GM19395 (cell line): ENCODE measurements around the gene SCAI.
"Not testable (repeated sequence)": the region's sequence is repeated elsewhere in the genome, so short reads cannot be mapped to it uniquely, and the experiment has no call there.

Experiments
- ATAC-seq: cut with Tn5 transposase; IDR thresholded peaks from one replicate; pipeline ENCODE4 v1.9.1; 2021; ENCODE audit warnings: mild to moderate bottlenecking, moderate library complexity; ENCODE audit not compliant: unreplicated experiment

The SCAI gene

DNA sequence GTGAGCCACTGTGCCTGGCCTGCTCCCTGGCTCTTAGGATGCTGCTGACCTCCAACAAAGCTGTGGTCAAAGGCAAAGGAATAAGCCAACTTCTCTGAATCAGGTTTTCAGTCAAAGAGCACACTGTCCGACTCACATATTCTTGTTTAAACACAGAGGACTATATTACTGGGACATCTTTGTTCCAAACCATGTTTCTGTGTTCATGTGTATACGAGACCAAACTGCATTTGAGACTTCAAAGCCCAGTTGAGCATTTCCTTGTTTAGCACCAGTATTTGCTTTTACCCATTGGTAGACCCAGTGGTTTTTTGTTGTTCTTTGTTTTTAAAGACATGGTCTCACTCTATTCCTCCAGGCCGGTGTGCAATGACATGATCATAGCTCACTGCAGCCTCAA lies 100.2 kb downstream of the SCAI start:
- no peak for ATAC-seq

DNA sequence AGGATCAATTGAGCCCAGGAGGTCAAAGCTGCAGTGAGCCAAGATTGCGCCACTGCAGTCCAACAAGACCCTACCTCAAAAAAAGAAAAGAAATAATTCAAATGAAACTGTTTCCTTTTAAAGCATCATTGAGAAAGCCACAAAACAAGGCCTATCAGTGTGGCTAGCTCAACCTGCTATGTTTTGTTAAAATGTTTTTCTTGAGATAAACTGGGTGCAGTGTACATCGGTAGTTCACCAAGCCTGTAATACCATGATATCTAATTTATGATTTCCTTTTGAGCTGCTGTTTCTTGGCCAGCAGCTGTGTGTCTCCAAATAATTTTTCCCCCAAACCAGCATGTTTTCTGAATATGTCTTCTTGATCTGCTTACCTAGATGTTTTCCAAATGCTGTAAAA lies 105.2 kb downstream of the SCAI start:
- no peak for ATAC-seq

GRCh38 chr9:125028041-125028440 lies 115.3 kb downstream of the SCAI start:
- ATAC-seq, result no peak

GRCh38 chr9:125024917-125025316 lies 118.4 kb downstream of the SCAI start:
- no peak for ATAC-seq

DNA sequence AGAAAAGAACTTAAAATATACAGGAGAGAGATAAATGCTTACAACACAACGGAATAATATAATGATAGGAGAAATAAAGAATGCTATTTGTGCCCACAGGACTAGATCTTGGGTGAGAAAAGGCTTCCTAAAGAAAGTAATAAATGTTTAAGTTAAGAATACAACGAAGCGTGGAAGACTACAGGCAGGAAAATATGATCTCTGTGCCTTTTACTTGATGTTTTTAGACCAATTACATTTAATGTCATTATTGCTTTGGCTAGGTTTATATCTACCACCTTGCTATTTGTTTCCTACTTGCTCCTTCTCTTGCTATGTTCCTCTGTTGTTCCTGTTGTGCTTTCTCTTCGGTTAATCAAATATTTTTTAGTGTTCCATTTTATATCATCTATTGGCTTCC lies 122.3 kb downstream of the SCAI start:
- no peak for ATAC-seq

GRCh38 chr9:125015655-125016054 lies 127.7 kb downstream of the SCAI start:
- ATAC-seq, result not testable (repeated sequence)

GRCh38 chr9:125012013-125012412 lies 131.3 kb downstream of the SCAI start:
- not testable (repeated sequence) for ATAC-seq

DNA sequence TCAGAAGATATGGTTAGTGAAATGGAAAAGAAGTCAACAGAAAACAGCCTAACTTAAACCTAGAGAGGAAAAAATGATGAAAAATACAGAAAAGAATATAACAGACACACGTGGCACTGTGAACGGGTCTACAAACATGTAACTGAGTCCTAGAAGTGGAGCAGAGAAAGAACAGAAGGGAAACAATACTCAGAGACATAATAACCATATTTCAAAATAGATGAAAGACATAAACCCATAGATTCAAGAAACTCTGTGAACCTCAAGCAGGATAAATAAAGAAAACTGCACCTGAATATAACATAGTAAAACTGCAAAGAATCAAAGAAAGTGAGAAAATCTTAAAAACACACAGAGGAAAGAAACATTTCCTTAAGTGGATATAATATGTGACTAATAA lies 134.7 kb downstream of the SCAI start:
- no peak for ATAC-seq

GRCh38 chr9:125003332-125003731 lies 140.0 kb downstream of the SCAI start:
- no peak for ATAC-seq

DNA sequence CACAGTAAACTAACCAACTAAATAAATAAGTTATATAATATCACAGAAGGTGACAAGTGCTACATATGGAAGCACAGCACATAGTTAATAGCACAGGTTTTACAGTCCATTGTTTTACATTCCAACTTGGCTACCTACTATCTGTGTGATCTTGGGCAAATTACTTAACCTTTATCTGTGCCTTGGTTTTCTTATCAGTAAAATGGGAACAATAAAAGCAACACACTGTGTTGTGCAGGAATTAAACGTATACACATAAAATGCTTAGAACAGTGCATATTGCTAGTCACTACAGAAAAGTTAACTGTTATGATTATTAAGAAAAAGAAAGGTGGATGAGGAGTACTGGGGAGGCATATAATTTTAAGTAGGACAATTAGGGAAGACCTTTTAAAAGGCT lies 159.6 kb downstream of the SCAI start:
- ATAC-seq, result no peak

GRCh38 chr9:124980431-124980830 lies 162.9 kb downstream of the SCAI start:
- no peak for ATAC-seq

DNA sequence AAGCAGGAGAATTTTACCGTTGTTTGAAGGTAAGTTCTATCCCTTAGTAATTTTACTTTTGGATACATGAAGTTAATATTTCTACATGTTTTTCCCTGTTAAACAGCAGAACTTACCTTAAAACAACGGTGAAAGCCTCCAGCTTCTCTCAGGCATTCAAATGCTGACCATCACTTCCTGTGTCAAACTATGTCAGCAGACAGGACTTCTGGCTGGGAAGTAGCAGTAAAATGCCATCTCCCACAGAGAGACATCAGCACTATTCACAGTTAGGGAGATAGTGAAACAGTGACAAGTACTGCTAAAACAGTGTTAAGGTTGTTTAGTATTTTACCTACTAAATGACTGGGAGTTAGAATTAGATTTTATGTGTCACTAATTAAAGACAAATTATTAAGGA lies 168.2 kb downstream of the SCAI start:
- ATAC-seq, result no peak

DNA sequence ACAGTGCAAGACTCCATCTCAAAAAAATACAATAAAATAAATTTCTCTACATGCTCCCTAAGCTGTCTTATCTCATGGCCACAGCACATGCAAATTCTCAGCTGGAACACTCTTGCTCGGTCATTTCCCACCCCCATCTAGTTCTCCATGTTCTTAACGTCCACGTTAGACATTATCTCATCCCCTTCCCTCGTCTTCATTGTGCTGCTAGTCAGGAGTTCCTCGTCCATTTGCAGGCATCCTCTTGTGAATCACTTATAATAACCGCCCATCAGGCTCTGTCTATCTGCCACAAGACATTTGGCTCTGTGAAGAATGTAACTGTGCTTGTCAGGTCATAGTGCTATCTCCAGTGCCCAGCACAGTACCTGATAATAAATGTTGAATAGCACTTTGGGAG lies 169.5 kb downstream of the SCAI start:
- no peak for ATAC-seq

- no peak for ATAC-seq
Measured at GRCh38 chr9:124972241-124972770, 171.0 kb downstream of the SCAI start.

GRCh38 chr9:124969401-124969800 lies 173.9 kb downstream of the SCAI start:
- ATAC-seq, result no peak

DNA sequence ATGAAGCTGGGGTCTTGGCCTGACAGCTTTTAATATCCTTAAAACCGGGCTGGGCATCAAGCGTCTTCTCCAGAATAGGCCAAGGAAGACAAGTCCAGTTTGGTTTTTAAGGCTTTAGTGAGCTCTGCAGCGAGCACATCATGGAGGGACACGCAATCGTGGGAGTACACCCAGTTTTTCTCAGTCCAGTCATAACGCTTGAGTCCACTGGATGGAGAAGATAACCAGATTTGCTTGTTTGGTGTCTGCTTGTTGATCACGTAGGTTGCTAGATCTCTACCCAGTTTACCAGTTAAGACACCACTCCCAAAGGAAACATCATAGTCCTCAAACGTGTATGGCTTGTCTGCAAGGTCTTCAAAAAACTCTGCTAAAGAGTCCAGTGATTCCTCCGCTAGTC lies 175.1 kb downstream of the SCAI start:
- no peak for ATAC-seq

- ATAC-seq, result not testable (repeated sequence)
Measured at GRCh38 chr9:124965775-124966568, 177.4 kb downstream of the SCAI start.

DNA sequence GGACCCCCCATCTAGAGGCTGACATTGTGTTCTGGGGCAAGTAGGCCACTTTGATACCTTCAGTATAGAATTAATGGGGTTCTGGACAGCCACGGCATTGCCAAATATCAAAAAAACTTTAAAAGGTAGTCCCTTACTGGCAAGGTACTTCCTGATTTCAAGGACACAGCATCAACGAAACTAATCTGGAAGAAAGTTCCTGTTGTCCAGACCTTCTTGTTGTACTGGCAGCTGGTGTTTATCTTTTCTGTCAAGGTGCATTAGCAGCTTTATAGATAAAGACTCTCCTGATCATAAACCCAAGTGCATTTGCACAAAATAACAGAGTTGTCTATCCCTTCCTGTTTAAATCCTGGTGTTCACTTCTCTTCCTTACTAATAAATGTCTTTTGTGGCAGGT lies 178.7 kb downstream of the SCAI start:
- no peak for ATAC-seq

DNA sequence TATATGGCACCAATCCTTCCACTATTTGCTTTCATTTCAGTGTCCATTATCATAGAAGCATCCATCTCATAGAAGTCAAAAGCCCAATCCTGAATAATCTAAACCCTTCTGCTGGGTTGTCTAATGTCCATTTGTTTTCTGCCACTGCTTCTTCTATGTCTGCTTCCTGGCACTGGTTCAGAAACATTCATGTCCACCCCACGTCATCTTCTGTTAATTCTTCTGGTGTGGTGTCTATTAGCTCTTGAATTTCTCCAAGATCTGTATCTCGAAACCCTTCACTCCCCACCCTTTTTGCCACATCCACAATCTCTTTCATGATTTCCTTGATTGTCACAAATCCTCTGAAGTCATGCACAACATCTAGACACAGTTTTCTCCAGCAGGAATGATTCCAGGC lies 179.3 kb downstream of the SCAI start:
- no peak for ATAC-seq

GRCh38 chr9:124960409-124960752 lies 182.9 kb downstream of the SCAI start:
- no peak for ATAC-seq

- ATAC-seq, result not testable (repeated sequence)
Measured at GRCh38 chr9:124959671-124960408, 183.5 kb downstream of the SCAI start.

DNA sequence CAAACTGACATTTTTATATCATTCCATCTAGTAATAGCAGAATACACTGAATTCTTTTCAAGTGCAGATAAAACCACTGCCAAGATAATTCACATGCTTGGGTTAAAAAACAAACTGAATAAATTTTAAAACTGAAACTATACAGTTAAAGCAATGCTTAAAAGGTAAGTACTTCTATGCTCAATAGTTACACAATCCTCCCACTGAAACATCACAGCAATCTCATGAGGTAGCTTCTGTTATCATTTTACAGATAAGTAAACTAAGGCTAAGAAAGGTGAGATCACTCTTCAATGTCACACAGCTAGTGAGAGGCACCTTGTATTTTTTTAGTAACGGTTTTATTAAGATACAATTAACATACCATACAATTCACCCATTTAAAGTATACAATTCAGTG lies 189.1 kb downstream of the SCAI start:
- no peak for ATAC-seq
